ENCODE data around the gene TIAM2. TPM values are rescaled to one million over a fixed set of nuclear protein-coding genes. Genes with fewer than 3 reads are reported as not detected.
A peak's percentile ranks its signal among the peaks of the same experiment; 100 is the strongest.
"Not testable (repeated sequence)": the region's sequence is repeated elsewhere in the genome, so short reads cannot be mapped to it uniquely, and the experiment has no call there.

TIAM2 gene
- total RNA-seq, 4 donors from 2014 or later, result 4.8 to 11.4 (median 6.7) TPM

DNA sequence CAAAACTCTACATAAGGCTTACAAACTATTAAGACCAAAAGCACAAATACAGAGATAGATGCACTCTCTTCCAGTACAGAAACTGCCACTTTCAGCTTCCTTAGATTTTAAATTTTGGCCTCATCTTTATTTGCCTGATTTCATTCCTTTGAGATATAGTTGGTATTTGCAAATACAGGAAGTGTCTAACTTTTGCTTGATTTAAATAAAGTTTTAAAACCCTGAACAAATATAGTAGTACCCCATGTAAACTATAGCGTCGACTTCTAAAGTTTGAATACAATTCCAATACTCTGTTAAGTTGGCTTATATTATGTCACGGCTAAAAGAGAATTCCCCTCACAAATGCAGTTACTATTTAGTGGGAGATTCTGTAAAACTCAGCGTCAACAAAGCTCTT, 267.5 kb downstream of the TIAM2 start:
- H3K27me3 ChIP-seq, result no peaks in the 10 kb centered on the region
- peaks cover 24% of the 10 kb centered on the region for H3K36me3 ChIP-seq
- H3K4me1 ChIP-seq, result peaks cover 10% of the 10 kb centered on the region
- H3K4me3 ChIP-seq, result no peak overlapping the region
- DNase-seq (ENCODE audit: low spot score in 2 of 2), result no peak
- TF ChIP-seq, protein P1, sequence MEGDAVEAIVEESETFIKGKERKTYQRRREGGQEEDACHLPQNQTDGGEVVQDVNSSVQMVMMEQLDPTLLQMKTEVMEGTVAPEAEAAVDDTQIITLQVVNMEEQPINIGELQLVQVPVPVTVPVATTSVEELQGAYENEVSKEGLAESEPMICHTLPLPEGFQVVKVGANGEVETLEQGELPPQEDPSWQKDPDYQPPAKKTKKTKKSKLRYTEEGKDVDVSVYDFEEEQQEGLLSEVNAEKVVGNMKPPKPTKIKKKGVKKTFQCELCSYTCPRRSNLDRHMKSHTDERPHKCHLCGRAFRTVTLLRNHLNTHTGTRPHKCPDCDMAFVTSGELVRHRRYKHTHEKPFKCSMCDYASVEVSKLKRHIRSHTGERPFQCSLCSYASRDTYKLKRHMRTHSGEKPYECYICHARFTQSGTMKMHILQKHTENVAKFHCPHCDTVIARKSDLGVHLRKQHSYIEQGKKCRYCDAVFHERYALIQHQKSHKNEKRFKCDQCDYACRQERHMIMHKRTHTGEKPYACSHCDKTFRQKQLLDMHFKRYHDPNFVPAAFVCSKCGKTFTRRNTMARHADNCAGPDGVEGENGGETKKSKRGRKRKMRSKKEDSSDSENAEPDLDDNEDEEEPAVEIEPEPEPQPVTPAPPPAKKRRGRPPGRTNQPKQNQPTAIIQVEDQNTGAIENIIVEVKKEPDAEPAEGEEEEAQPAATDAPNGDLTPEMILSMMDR (IDR thresholded peaks at IDR 0.05), result no peak
- TF ChIP-seq EP300 (IDR thresholded peaks at IDR 0.05) (no peak), POLR2A (IDR thresholded peaks at IDR 0.05) (no peak), POLR2AphosphoS5 (IDR thresholded peaks at IDR 0.05) (no peak)
- no peaks in the 10 kb centered on the region for H3K9me3 ChIP-seq
- no peak overlapping the region for H3K27ac ChIP-seq
- 97% methylated on average over 4 of the region's 4 CpGs for WGBS

DNA sequence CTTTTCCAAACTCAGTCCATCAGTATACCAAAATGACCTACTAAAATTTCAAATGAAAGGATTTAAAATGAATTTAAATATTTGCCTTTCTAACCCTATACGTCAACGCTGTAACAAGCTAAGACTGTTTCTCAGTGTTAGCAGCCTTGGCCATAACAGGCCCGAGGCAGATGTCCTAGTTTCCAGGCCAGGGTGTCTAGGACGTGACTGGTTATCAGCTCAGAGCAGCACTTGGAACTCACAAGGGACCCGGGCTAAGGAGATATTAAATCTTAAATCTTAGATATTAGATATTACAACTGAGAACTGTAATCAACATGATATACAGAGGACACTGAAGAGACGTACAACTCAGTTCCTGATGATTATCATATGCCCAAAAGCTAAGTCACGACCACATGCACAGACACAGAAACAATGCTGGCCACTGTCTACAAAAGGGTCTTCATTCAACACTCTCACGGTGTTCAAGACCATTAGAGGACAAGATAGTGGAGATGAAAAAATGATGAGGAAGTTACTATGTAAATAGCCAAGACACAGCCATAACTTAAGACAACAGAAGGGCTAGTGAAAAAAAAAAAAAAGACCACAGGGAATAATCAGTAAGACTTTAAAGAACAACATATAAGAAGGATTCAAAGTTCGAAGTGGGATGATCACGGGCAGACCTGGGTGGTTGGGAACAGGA, 268.4 kb downstream of the TIAM2 start, which contains the start of gene CLDN20:
Gene CLDN20 (plus strand): TSS at position 641 of the 691 bp plus-strand sequence. CDS start 11,707 bp downstream, outside the sequence.
- H3K36me3 ChIP-seq, result peaks cover 15% of the 10 kb centered on the region
- no peak for DNase-seq (ENCODE audit: low spot score in 2 of 2)
- H3K4me1 ChIP-seq, result peaks cover 10% of the 10 kb centered on the region
- H3K27me3 ChIP-seq, result no peaks in the 10 kb centered on the region
- no peak for TF ChIP-seq POLR2AphosphoS5 (IDR thresholded peaks at IDR 0.05)
- no peak for TF ChIP-seq POLR2A (IDR thresholded peaks at IDR 0.05)
- TF ChIP-seq, protein P1 (IDR thresholded peaks at IDR 0.05), result no peak
- no peak for TF ChIP-seq EP300 (IDR thresholded peaks at IDR 0.05)
- no peak within 1 kb of the TSS for H3K4me3 ChIP-seq
- 88% methylated on average over 10 of the region's 10 CpGs for WGBS
- H3K9me3 ChIP-seq, result no peaks in the 10 kb centered on the region
- peak within 1 kb of the TSS; percentile 60 for H3K27ac ChIP-seq

- Histone ChIP-seq H3K4me3 (no peak overlapping the region), H3K27ac (peak overlapping the region; percentile 60), H3K27me3 (no peaks in the 10 kb centered on the region), H3K9me3 (no peaks in the 10 kb centered on the region), H3K4me1 (peaks cover 10% of the 10 kb centered on the region), H3K36me3 (peaks cover 2% of the 10 kb centered on the region)
- TF ChIP-seq POLR2A (IDR thresholded peaks at IDR 0.05), result no peak
- TF ChIP-seq, protein P1 (IDR thresholded peaks at IDR 0.05), result no peak
- no peak for TF ChIP-seq POLR2AphosphoS5 (IDR thresholded peaks at IDR 0.05)
- no peak for TF ChIP-seq EP300 (IDR thresholded peaks at IDR 0.05)
- no peak for DNase-seq (ENCODE audit: low spot score in 2 of 2)
- WGBS, result 34% methylated on average over 9 of the region's 9 CpGs
These were observed 269.7 kb downstream of the TIAM2 start for GRCh38 chr6:155264693-155265320.

GRCh38 chr6:155265843-155266535, 270.9 kb downstream of the TIAM2 start:
- TF ChIP-seq EP300 (IDR thresholded peaks at IDR 0.05) (no peak), POLR2A (IDR thresholded peaks at IDR 0.05) (no peak), POLR2AphosphoS5 (IDR thresholded peaks at IDR 0.05) (no peak)
- TF ChIP-seq, protein P1 (IDR thresholded peaks at IDR 0.05), result no peak
- Histone ChIP-seq H3K9me3 (no peaks in the 10 kb centered on the region), H3K27ac (no peak overlapping the region), H3K4me3 (no peak overlapping the region), H3K27me3 (no peaks in the 10 kb centered on the region), H3K4me1 (peaks cover 10% of the 10 kb centered on the region), H3K36me3 (no peaks in the 10 kb centered on the region)
- no peak for DNase-seq (ENCODE audit: low spot score in 2 of 2)
- 75% methylated on average over 4 of the region's 4 CpGs for WGBS

DNA sequence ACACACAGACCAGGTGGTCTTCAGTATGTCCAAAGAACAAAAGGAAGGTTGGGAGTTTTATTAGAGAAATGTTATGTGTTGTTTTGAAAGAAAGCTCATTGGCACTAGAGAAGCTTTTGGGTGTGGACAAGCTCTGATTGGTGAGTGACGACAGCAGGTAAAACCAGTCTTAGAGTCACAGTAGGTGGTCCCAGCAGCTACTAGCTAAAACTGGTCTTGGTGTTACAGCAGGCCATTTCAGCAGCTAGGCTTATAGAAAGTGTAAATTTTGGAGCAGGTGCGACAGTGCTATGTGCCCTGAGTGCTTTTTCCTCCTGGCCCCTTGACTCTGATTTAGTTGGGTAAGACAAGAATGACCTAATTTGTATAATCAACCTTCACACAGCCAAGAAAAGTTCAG, 272.3 kb downstream of the TIAM2 start:
- TF ChIP-seq EP300 (IDR thresholded peaks at IDR 0.05), result no peak
- TF ChIP-seq POLR2AphosphoS5 (IDR thresholded peaks at IDR 0.05), result no peak
- TF ChIP-seq POLR2A (IDR thresholded peaks at IDR 0.05), result no peak
- TF ChIP-seq, protein P1 (IDR thresholded peaks at IDR 0.05), result no peak
- no peak for DNase-seq (ENCODE audit: low spot score in 2 of 2)
- no peaks in the 10 kb centered on the region for H3K36me3 ChIP-seq
- H3K27ac ChIP-seq, result no peak overlapping the region
- no peaks in the 10 kb centered on the region for H3K27me3 ChIP-seq
- H3K4me1 ChIP-seq, result peaks cover 18% of the 10 kb centered on the region
- H3K9me3 ChIP-seq, result no peaks in the 10 kb centered on the region
- no peak overlapping the region for H3K4me3 ChIP-seq
- WGBS, result 72% methylated on average over 2 of the region's 2 CpGs

DNA sequence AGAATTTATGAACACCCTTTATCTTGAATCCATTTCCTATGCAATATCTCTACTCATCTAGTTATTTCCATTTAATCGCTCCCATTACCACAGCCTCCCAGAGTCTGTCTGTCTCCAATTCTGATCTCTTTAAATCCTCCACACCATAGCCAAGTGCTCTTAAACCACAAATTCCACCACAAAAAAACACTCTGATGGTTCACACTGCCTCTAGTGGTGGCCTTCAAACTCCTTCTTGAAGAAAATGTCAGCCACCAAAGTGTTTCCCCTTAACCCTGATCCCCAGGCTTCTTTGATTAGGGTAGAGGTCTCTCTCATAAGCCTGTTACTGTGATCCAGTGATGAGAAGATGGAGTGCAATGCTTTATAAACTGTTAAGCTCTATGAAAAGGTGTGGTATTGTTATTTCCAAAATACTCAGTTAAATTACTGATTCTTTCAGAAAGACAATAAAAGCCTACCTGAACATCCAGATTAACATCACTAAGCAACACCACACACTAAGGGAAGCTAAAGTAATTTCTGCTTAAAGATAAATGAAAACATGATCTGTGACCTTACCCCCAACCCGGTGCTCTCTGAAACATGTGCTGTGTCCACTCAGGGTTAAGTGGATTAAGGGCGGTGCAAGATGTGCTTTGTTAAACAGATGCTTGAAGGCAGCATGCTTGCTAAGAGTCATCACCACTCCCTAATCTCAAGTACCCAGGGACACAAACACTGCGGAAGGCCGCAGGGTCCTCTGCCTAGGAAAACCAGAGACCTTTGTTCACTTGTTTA, 273.2 kb downstream of the TIAM2 start:
- not testable (repeated sequence) for DNase-seq (ENCODE audit: low spot score in 2 of 2); H3K27me3 ChIP-seq; H3K36me3 ChIP-seq; H3K27ac ChIP-seq; H3K9me3 ChIP-seq; H3K4me3 ChIP-seq
- 74% methylated on average over 3 of the region's 5 CpGs for WGBS
- peaks cover 26% of the 10 kb centered on the region for H3K4me1 ChIP-seq
